RKO (cell line): Measurements from ENCODE around the gene HSDL1.

Experiments
- DNase-seq: peaks from one replicate; pipeline ENCODE4 v3.0.0-alpha.2; 2016; ENCODE audit warnings: low spot score

HSDL1 gene

DNA sequence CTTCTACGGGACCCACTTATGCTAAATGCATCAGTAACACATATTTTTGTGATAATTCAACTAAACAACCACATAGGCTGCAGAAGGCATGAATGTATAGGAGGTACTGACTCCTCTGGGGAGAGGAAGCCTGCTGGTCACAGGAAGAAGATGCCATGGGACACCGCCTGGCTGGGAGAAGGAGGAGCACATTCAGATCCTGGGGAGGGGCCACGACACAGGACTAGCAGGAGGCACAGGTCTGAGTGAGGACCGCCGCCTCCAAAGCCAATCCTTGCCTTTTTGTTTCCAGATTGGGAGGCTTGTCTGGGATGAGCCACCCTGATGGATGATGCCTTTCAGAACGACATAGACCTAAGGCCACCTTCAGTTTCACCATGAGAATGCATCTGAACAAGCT, 62.9 kb downstream of the HSDL1 start:
- DNase-seq: no peak

DNA sequence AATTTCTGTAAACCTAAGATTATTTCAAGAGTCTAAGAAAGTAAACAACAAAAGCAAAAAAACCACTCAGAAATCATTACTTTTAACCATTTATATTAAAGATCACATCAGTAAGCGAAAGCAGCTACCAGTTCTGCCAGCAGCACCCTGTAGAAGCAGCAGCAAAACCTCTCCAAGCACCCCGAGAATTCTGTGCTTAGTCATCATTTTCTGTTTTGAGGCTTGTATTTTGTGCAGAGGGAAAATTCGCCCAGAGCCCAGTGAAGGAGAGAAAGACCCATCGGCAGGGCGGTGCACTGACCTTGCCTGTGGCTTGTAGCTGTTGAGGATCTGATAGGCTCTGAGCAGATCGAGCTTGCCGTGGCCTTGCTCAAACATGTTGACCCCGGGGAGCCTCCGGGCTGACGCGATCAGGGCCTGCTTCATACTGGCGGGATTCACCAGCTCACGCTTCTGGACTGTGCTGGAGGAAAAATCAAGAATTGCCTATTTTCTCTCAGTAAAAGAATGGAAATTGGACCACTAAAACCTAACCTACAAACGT, 63.5 kb downstream of the HSDL1 start:
- DNase-seq: no peak

DNA sequence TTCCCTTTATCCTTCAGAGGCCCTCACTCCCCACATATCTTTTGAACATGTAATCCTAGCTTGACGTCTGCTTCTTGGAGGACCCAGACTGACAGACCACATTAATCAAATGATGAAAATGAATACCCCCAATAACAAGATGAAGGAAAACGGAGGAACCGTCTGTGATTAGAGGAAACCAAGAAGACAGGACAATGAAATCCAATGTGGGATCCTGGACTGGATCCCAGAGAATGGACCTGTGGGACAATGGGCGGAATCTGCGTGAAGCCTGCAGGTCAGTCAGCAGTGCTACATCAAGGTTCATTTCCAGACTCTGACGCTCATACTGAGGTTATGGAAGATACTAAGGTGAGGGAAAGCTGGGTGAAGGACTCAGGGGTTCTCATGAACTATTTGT, 64.2 kb downstream of the HSDL1 start:
- no peak for DNase-seq

DNA sequence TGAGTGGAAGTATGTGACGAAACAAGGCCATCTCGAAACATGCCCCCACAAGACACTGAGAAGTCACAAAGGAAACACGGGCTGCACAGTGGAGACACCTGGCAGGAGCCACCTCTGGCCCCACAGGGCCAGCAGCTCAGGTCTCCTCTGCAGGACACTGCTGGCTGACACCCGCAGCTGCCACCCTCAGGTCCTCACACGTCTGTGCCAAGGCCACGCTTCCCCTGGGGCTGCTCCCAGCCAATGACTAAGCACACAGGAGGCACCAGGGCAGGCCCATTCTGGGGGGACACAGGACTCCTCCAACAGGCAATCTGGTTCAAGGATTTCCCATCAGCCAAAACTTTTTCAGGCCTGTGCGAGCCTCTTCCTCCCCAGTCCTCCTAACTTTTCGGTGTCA, 64.6 kb downstream of the HSDL1 start:
- no peak for DNase-seq

DNA sequence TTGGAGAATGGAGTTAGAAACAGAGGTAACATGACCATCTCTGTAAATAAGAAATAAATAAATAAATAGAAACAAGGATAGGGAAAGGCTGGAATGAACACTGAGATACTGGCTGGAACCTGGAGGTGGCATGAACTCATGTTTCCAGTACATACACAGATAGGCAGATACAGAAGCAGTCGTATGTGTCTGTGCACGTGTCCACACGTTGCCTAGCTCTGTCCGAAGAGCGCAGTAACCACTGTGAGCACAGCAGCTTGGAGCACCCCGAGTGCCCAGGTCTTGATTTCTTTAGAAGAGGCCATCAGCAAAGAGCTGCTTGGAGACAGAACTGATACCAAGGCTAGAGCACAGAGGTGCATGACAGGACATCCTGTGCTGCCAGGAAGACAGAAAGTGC, 65.3 kb downstream of the HSDL1 start:
- no peak for DNase-seq

DNA sequence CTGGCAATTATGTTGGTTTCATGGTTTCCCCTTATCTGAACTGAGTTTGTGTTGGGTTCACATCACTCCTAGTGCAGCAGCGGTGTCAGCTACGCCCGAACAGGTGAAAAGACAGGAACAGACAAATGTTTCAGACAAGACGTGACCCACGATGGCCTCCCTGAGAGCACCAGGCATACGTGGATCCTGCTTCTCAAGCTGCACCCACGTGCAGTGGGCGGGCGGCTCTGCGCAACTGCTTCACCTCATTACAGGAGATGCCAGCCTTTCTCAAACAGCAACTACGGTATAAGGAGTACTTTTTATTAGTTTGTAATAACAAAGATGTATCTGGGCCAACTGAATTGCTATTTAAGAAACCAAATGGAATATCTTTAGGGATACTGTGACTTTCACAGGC, 69.6 kb downstream of the HSDL1 start:
- no peak for DNase-seq

DNA sequence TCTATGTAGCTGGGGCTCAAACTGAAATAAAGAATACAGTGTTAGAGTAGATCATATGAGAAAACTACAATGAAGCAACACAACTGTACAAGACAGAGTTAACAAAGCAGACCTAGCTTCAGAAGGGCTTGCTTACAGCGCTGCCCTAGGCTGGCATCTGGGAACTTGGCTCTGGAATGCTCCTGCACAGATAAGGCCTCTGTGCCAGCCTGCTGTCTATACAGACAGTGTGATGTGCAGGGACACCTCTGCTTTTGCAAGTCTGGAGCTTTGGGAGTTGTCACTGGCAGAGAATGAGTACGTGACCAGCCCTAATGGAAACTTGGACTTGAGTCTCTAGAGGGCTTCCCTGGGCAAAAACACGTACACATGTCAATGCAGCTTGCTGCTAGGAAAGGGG, 70.3 kb downstream of the HSDL1 start:
- DNase-seq: no peak
